HT-29 (cell line): ENCODE measurements around the gene PPP2R5D. TPM values are rescaled to one million over a fixed set of nuclear protein-coding genes. Genes with fewer than 3 reads are reported as not detected.
A peak's percentile ranks its signal among the peaks of the same experiment; 100 is the strongest.
"Not testable (repeated sequence)": the region's sequence is repeated elsewhere in the genome, so short reads cannot be mapped to it uniquely, and the experiment has no call there.

Experiments used
- DNase-seq: peaks from one replicate; pipeline ENCODE4 v3.0.0-alpha.2; 2015; ENCODE audit warnings: low spot score
- total RNA-seq: library from RNA; depleted of rRNA; stranded (reverse); fragments of >200 nt; shearing (Covaris generic); gene quantifications from 2 replicates; pipeline ENCODE4 v1.2.3, GENCODE V29; 2014; rRNA removed

The PPP2R5D gene
- total RNA-seq = 48.1 and 53.4 TPM in 2 replicates

GRCh38 chr6:42984001-42984923 is at the start of gene PPP2R5D:
PPP2R5D (plus strand) TSS chr6:42984570; CDS start chr6:42984678, 108 bp downstream.
- peak; percentile 99 for DNase-seq

GRCh38 chr6:42935322-42935721 is 49.0 kb upstream of the PPP2R5D start:
- no peak for DNase-seq

- no peak for DNase-seq
These were observed 48.0 kb upstream of the PPP2R5D start for GRCh38 chr6:42936398-42936797.

- no peak for DNase-seq
These were observed 46.6 kb upstream of the PPP2R5D start for GRCh38 chr6:42937548-42938427.

GRCh38 chr6:42938428-42938796 is 46.0 kb upstream of the PPP2R5D start:
- no peak for DNase-seq

- DNase-seq = no peak
These were observed 45.2 kb upstream of the PPP2R5D start for GRCh38 chr6:42938987-42939809.

- no peak for DNase-seq
These were observed 44.6 kb upstream of the PPP2R5D start for GRCh38 chr6:42939810-42940167.

- DNase-seq = no peak
These were observed 43.8 kb upstream of the PPP2R5D start for GRCh38 chr6:42940493-42941045.

- not testable (repeated sequence) for DNase-seq
These were observed 43.0 kb upstream of the PPP2R5D start for GRCh38 chr6:42941356-42941755.

- DNase-seq = no peak
These were observed 41.9 kb upstream of the PPP2R5D start for GRCh38 chr6:42942444-42942843.

- no peak for DNase-seq
These were observed 36.4 kb upstream of the PPP2R5D start for GRCh38 chr6:42947950-42948349.

GRCh38 chr6:42952389-42952788 is 32.0 kb upstream of the PPP2R5D start:
- DNase-seq = no peak

- not testable (repeated sequence) for DNase-seq
These were observed 30.0 kb upstream of the PPP2R5D start for GRCh38 chr6:42954405-42954804.

- DNase-seq = no peak
These were observed 26.2 kb upstream of the PPP2R5D start for GRCh38 chr6:42958125-42958524.

GRCh38 chr6:42959917-42960242 is 24.5 kb upstream of the PPP2R5D start:
- DNase-seq = no peak

GRCh38 chr6:42960243-42961019 is 23.9 kb upstream of the PPP2R5D start, which contains the start of gene GNMT:
GNMT (plus strand) TSS chr6:42960754; CDS start chr6:42960768, 14 bp downstream.
- peak; percentile 62 for DNase-seq

GRCh38 chr6:42961020-42961470 is 23.3 kb upstream of the PPP2R5D start:
- no peak for DNase-seq

GRCh38 chr6:42962096-42962495 is 22.3 kb upstream of the PPP2R5D start:
- DNase-seq = no peak

GRCh38 chr6:42962502-42963178 is 21.7 kb upstream of the PPP2R5D start:
- DNase-seq = no peak
